T-helper 17 cell (primary cell): ENCODE measurements around the gene TMEM250. TPM values are rescaled to one million over a fixed set of nuclear protein-coding genes. Genes with fewer than 3 reads are reported as not detected.
A peak's percentile ranks its signal among the peaks of the same experiment; 100 is the strongest.

ENCODE experiments used
- ATAC-seq: fragments of 150-1000 bp; cut with Tn5 transposase; 2 replicates; pipeline ENCODE4 v1.10.0; 2021; ENCODE audit warnings: mild to moderate bottlenecking, moderate library complexity
- DNase-seq, 3 donors: peaks; one replicate each; pipeline versions ENCODE4 v3.0.0 to v3.0.0-alpha.2; 2020 to 2021
- H3K9me3 ChIP-seq: one replicate; pipeline ENCODE4 v1.7.0; 2013; ENCODE audit warnings: low read length, mild to moderate bottlenecking; ENCODE audit not compliant: control insufficient read depth, poor library complexity, severe bottlenecking
- H3K27ac Mint-ChIP-seq: one replicate; pipeline ENCODE4 v1.8.0; 2022; ENCODE audit warnings: mild to moderate bottlenecking, moderate library complexity, mixed read lengths
- H3K27me3 Mint-ChIP-seq: one replicate; pipeline ENCODE4 v1.8.0; 2022; ENCODE audit warnings: mixed read lengths
- H3K36me3 Mint-ChIP-seq: one replicate; pipeline ENCODE4 v1.8.0; 2022; ENCODE audit warnings: low read depth, mixed read lengths
- H3K4me1 Mint-ChIP-seq: one replicate; pipeline ENCODE4 v1.8.0; 2022; ENCODE audit warnings: mild to moderate bottlenecking, mixed read lengths
- H3K4me3 Mint-ChIP-seq: one replicate; pipeline ENCODE4 v1.8.0; 2022; ENCODE audit warnings: mild to moderate bottlenecking, moderate library complexity, mixed read lengths
- total RNA-seq, 4 donors: library from RNA in 2 of 4; stranded (reverse) in 2 of 4; gene quantifications; one replicate each; pipeline ENCODE4 v1.2.3 and lab custom pipeline; 2022 to 2026

The TMEM250 gene
- total RNA-seq, 2 donors from 2014 or later = 17.9 to 21.8 TPM

GRCh38 chr9:136119061-136119882, 597 bp upstream of the TMEM250 start:
- Mint-ChIP-seq H3K27me3 (no peaks in the 10 kb centered on the region), H3K4me3 (peak overlapping the region; percentile 85), H3K27ac (no peak overlapping the region), H3K4me1 (peaks cover 3% of the 10 kb centered on the region), H3K36me3 (no peaks in the 10 kb centered on the region)
- H3K9me3 ChIP-seq = no peaks in the 10 kb centered on the region
- peak in 1 of 3 donors; percentile 29 for DNase-seq
- peak; percentile 3 for ATAC-seq

- H3K27me3 Mint-ChIP-seq = no peaks in the 10 kb centered on the region
- H3K9me3 ChIP-seq = no peaks in the 10 kb centered on the region
- no peaks in the 10 kb centered on the region for H3K36me3 Mint-ChIP-seq
- H3K27ac Mint-ChIP-seq = no peak overlapping the region
- no peak for DNase-seq
- H3K4me3 Mint-ChIP-seq = peak overlapping the region; percentile 77
- H3K4me1 Mint-ChIP-seq = peaks cover 10% of the 10 kb centered on the region
- no peak for ATAC-seq
Measured at GRCh38 chr9:136117916-136118319, 757 bp downstream of the TMEM250 start.

GRCh38 chr9:136117291-136117915, 1.3 kb downstream of the TMEM250 start:
- H3K4me3 Mint-ChIP-seq = peak overlapping the region; percentile 77
- ATAC-seq (no peak), DNase-seq (no peak)
- H3K27ac Mint-ChIP-seq = no peak overlapping the region
- H3K36me3 Mint-ChIP-seq = no peaks in the 10 kb centered on the region
- no peaks in the 10 kb centered on the region for H3K9me3 ChIP-seq
- H3K4me1 Mint-ChIP-seq = peaks cover 8% of the 10 kb centered on the region
- H3K27me3 Mint-ChIP-seq = no peaks in the 10 kb centered on the region

GRCh38 chr9:136116360-136117098, 2.1 kb downstream of the TMEM250 start:
- ATAC-seq = no peak
- Mint-ChIP-seq H3K4me1 (peaks cover 14% of the 10 kb centered on the region), H3K27me3 (no peaks in the 10 kb centered on the region), H3K27ac (no peak overlapping the region), H3K4me3 (peak overlapping the region; percentile 39), H3K36me3 (no peaks in the 10 kb centered on the region)
- no peak for DNase-seq
- no peaks in the 10 kb centered on the region for H3K9me3 ChIP-seq

- peaks cover 19% of the 10 kb centered on the region for H3K4me1 Mint-ChIP-seq
- DNase-seq = no peak
- ATAC-seq = no peak
- no peaks in the 10 kb centered on the region for H3K36me3 Mint-ChIP-seq
- no peak overlapping the region for H3K4me3 Mint-ChIP-seq
- no peaks in the 10 kb centered on the region for H3K27me3 Mint-ChIP-seq
- H3K27ac Mint-ChIP-seq = no peak overlapping the region
- H3K9me3 ChIP-seq = no peaks in the 10 kb centered on the region
Measured at GRCh38 chr9:136115641-136116359, 2.9 kb downstream of the TMEM250 start.

GRCh38 chr9:136115206-136115605, 3.5 kb downstream of the TMEM250 start:
- H3K9me3 ChIP-seq = no peaks in the 10 kb centered on the region
- Mint-ChIP-seq H3K36me3 (no peaks in the 10 kb centered on the region), H3K4me3 (no peak overlapping the region), H3K4me1 (peaks cover 21% of the 10 kb centered on the region), H3K27me3 (no peaks in the 10 kb centered on the region), H3K27ac (peak overlapping the region; percentile 53)
- no peak for DNase-seq
- ATAC-seq = no peak

GRCh38 chr9:136114610-136115009, 4.1 kb downstream of the TMEM250 start:
- Mint-ChIP-seq H3K27ac (peak overlapping the region; percentile 53), H3K4me3 (no peak overlapping the region), H3K4me1 (peaks cover 24% of the 10 kb centered on the region)

GRCh38 chr9:136112541-136112940, 6.1 kb downstream of the TMEM250 start:
- ATAC-seq (no peak), DNase-seq (no peak)
- Mint-ChIP-seq H3K36me3 (no peaks in the 10 kb centered on the region), H3K4me3 (no peak overlapping the region), H3K4me1 (peaks cover 36% of the 10 kb centered on the region), H3K27me3 (no peaks in the 10 kb centered on the region), H3K27ac (no peak overlapping the region)
- H3K9me3 ChIP-seq = no peaks in the 10 kb centered on the region

More at GRCh38 chr9:136114610-136115009, 4.1 kb downstream of the TMEM250 start:
- no peak for ATAC-seq
- no peak for DNase-seq
- Mint-ChIP-seq H3K27me3 (no peaks in the 10 kb centered on the region), H3K36me3 (no peaks in the 10 kb centered on the region)
- no peaks in the 10 kb centered on the region for H3K9me3 ChIP-seq

GRCh38 chr9:136111910-136112309, 6.8 kb downstream of the TMEM250 start:
- no peaks in the 10 kb centered on the region for H3K36me3 Mint-ChIP-seq
- H3K27ac Mint-ChIP-seq = no peak overlapping the region
- ATAC-seq (no peak), DNase-seq (no peak)
- H3K9me3 ChIP-seq = no peaks in the 10 kb centered on the region
- H3K4me1 Mint-ChIP-seq = peaks cover 42% of the 10 kb centered on the region
- H3K4me3 Mint-ChIP-seq = no peak overlapping the region
- H3K27me3 Mint-ChIP-seq = no peaks in the 10 kb centered on the region

- Mint-ChIP-seq H3K27ac (no peak overlapping the region), H3K27me3 (no peaks in the 10 kb centered on the region), H3K4me3 (peak overlapping the region; percentile 69), H3K4me1 (peaks cover 43% of the 10 kb centered on the region), H3K36me3 (no peaks in the 10 kb centered on the region)
- H3K9me3 ChIP-seq = no peaks in the 10 kb centered on the region
- ATAC-seq (no peak), DNase-seq (no peak)
Measured at GRCh38 chr9:136111190-136111589, 7.5 kb downstream of the TMEM250 start.

GRCh38 chr9:136110082-136111061, 8.3 kb downstream of the TMEM250 start:
- H3K36me3 Mint-ChIP-seq = no peaks in the 10 kb centered on the region
- ATAC-seq (peak; percentile 40), DNase-seq (no peak)
- peak overlapping the region; percentile 56 for H3K27ac Mint-ChIP-seq
- H3K9me3 ChIP-seq = no peaks in the 10 kb centered on the region
- peaks cover 45% of the 10 kb centered on the region for H3K4me1 Mint-ChIP-seq
- peak overlapping the region; percentile 83 for H3K4me3 Mint-ChIP-seq
- no peaks in the 10 kb centered on the region for H3K27me3 Mint-ChIP-seq
